ENCODE data around the gene ANKRD33B. TPM values are rescaled to one million over a fixed set of nuclear protein-coding genes. Genes with fewer than 3 reads are reported as not detected.

Gene ANKRD33B
- total and polyA plus RNA-seq, 10 donors: 2.0 to 37.8 (median 24.6) TPM

GRCh38 chr5:10591159-10591558 is 27.3 kb downstream of the ANKRD33B start:
- DNase-seq: no peak
- Histone ChIP-seq H3K27ac (peak overlapping the region in 5 of 8 donors; percentile 36 to 49 (median 46)), H3K4me1 (peaks cover 4 to 74% (median 25%) of the 10 kb centered on the region in 6 donors), H3K36me3 (no peaks in the 10 kb centered on the region), H3K27me3 (replicated peaks in 1 of 7) (no peaks in the 10 kb centered on the region), H3K4me3 (no peak overlapping the region), H3K9me3 (peaks cover 0 to 10% (median 0%) of the 10 kb centered on the region in 8 donors)
- no peak for TF ChIP-seq POLR2AphosphoS5 (IDR thresholded peaks at IDR 0.05)
- no peak for TF ChIP-seq CTCF (IDR thresholded peaks at IDR 0.05 in 8 of 11, conservative IDR thresholded peaks at IDR 0.05 in 3 of 11)
- TF ChIP-seq POLR2A (IDR thresholded peaks at IDR 0.05): no peak
- 64 to 82% (median 77%) methylated on average over 5 to 6 of the region's 6 CpGs for WGBS, 5 donors
- intact Hi-C loops (cut with DNase I; ENCODE audit: low total_unique reads): no loop called here

GRCh38 chr5:10591966-10592365 is 28.1 kb downstream of the ANKRD33B start:
- Histone ChIP-seq H3K4me3 (no peak overlapping the region), H3K27ac (no peak overlapping the region), H3K36me3 (no peaks in the 10 kb centered on the region), H3K9me3 (peaks cover 0 to 10% (median 0%) of the 10 kb centered on the region in 8 donors), H3K27me3 (replicated peaks in 1 of 7) (no peaks in the 10 kb centered on the region), H3K4me1 (peaks cover 4 to 75% (median 27%) of the 10 kb centered on the region in 6 donors)
- DNase-seq: no peak
- intact Hi-C loops (cut with DNase I; ENCODE audit: low total_unique reads): no loop called here
- WGBS, 5 donors: 67 to 100% (median 85%) methylated on average over 3 of the region's 3 CpGs
- TF ChIP-seq CTCF (IDR thresholded peaks at IDR 0.05 in 8 of 11, conservative IDR thresholded peaks at IDR 0.05 in 3 of 11): no peak
- TF ChIP-seq POLR2A (IDR thresholded peaks at IDR 0.05): no peak
- no peak for TF ChIP-seq POLR2AphosphoS5 (IDR thresholded peaks at IDR 0.05)

GRCh38 chr5:10592601-10593000 is 28.7 kb downstream of the ANKRD33B start:
- no peak for DNase-seq

More at GRCh38 chr5:10592601-10593000, 28.7 kb downstream of the ANKRD33B start:
- TF ChIP-seq POLR2A (IDR thresholded peaks at IDR 0.05) (no peak), CTCF (IDR thresholded peaks at IDR 0.05 in 8 of 11, conservative IDR thresholded peaks at IDR 0.05 in 3 of 11) (no peak), POLR2AphosphoS5 (IDR thresholded peaks at IDR 0.05) (no peak)
- intact Hi-C loops (cut with DNase I; ENCODE audit: low total_unique reads): no loop called here
- Histone ChIP-seq H3K4me1 (peaks cover 4 to 73% (median 27%) of the 10 kb centered on the region in 6 donors), H3K27ac (no peak overlapping the region), H3K36me3 (no peaks in the 10 kb centered on the region), H3K4me3 (no peak overlapping the region), H3K9me3 (peaks cover 0 to 10% (median 0%) of the 10 kb centered on the region in 8 donors), H3K27me3 (replicated peaks in 1 of 7) (no peaks in the 10 kb centered on the region)
